Thyroid gland (tissue), 4 donors: ENCODE measurements around the gene ZNF692.

Experiments
- POLR2A ChIP-seq, 2 donors: fragments of 450-650 bp; IDR thresholded peaks; one replicate each; pipeline ENCODE4 v1.6.1; 2017; ENCODE audit warnings: antibody characterized with exemption in 2 of 2, mild to moderate bottlenecking in 2 of 2, moderate library complexity in 1 of 2
- TF ChIP-seq, protein P1 (sequence below), 6 experiments: fragments of 200-600 bp in 3 of 6; fragments of 450-650 bp in 3 of 6; sonication (generic) in 3 of 6; IDR thresholded peaks; one replicate each; pipeline ENCODE4 v1.5.1; 2016 to 2019; ENCODE audit warnings: antibody characterized with exemption in 6 of 6, mild to moderate bottlenecking in 2 of 6, inconsistent platforms in 1 of 6, moderate library complexity in 1 of 6

DNA sequence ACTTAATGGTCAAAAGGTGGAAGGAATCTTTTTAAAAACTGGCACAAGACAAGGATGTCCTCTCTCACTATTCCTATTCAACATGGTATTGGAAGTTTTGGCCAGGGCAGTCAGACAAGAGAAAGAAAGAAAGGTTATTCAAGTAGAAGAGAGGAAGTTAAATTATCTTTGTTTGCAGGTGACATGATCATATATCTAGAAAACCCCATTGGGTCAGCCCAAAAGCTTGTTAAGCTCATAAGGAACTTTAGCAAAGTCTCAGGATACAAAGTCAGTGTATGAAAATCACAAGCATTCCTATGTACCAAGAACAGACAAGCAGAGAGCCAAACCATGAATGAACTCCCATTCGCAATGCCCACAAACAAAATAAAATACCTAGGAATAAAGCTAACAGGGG, 41.8 kb upstream of the ZNF692 start:
- TF ChIP-seq, protein P1, sequence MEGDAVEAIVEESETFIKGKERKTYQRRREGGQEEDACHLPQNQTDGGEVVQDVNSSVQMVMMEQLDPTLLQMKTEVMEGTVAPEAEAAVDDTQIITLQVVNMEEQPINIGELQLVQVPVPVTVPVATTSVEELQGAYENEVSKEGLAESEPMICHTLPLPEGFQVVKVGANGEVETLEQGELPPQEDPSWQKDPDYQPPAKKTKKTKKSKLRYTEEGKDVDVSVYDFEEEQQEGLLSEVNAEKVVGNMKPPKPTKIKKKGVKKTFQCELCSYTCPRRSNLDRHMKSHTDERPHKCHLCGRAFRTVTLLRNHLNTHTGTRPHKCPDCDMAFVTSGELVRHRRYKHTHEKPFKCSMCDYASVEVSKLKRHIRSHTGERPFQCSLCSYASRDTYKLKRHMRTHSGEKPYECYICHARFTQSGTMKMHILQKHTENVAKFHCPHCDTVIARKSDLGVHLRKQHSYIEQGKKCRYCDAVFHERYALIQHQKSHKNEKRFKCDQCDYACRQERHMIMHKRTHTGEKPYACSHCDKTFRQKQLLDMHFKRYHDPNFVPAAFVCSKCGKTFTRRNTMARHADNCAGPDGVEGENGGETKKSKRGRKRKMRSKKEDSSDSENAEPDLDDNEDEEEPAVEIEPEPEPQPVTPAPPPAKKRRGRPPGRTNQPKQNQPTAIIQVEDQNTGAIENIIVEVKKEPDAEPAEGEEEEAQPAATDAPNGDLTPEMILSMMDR (IDR thresholded peaks at IDR 0.05) = no peak
- TF ChIP-seq POLR2A (IDR thresholded peaks at IDR 0.05) = no peak
